Neural cell (in vitro differentiated cells): ENCODE results near the gene PSMG3.

Source experiments
- EP300 ChIP-seq: fragments of 450-650 bp; conservative IDR thresholded peaks from 2 replicates; pipeline ENCODE4 v1.6.1; 2014; ENCODE audit warnings: antibody characterized with exemption, mild to moderate bottlenecking, moderate library complexity; ENCODE audit not compliant: poor library complexity, severe bottlenecking
- EZH2 ChIP-seq: fragments of 200-600, 300-800 bp; shearing (Covaris generic), sonication (generic); IDR thresholded peaks from 2 replicates; pipeline ENCODE4 v1.6.1; 2014; ENCODE audit warnings: antibody characterized with exemption, low read length, borderline replicate concordance, mild to moderate bottlenecking; ENCODE audit not compliant: insufficient read depth, poor library complexity, severe bottlenecking
- POLR2AphosphoS5 ChIP-seq: IDR thresholded peaks from 2 replicates; pipeline ENCODE4 v1.6.1; 2012
- RAD21 ChIP-seq: fragments of 450-650 bp; conservative IDR thresholded peaks from 2 replicates; pipeline ENCODE4 v1.6.1; 2014; ENCODE audit warnings: antibody characterized with exemption, mild to moderate bottlenecking, moderate library complexity
- TAF1 ChIP-seq: IDR thresholded peaks from 2 replicates; pipeline ENCODE4 v1.6.1; 2012; ENCODE audit warnings: low read depth
- TF ChIP-seq, protein P1 (sequence below): IDR thresholded peaks from 2 replicates; pipeline ENCODE4 v1.6.1; 2012; ENCODE audit warnings: borderline replicate concordance
- TF ChIP-seq, protein P2 (sequence below): fragments of 450-650 bp; IDR thresholded peaks from 2 replicates; pipeline ENCODE4 v1.5.1; 2014; ENCODE audit warnings: antibody characterized with exemption, mild to moderate bottlenecking, moderate library complexity; ENCODE audit not compliant: poor library complexity, severe bottlenecking

DNA sequence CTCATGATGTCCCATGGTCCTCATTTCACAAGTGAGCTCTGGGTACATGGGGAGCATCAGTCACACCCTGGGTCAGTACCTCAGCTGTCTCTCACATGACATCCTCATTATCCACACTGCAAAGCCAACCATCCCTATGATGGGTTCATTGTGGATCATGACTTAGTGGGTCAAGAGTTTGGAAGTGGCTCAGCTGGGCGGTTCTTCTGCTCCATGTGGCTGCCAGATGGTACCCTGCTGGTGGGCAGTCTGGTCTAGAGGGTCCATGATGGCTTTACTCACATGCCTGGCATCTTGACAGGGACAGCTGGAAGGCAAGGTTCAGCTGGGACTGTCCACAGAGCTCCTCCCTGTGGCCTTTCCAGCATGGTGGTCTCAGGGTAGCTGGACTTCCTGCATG is 19.1 kb upstream of the PSMG3 start:
- TF ChIP-seq, protein P1, sequence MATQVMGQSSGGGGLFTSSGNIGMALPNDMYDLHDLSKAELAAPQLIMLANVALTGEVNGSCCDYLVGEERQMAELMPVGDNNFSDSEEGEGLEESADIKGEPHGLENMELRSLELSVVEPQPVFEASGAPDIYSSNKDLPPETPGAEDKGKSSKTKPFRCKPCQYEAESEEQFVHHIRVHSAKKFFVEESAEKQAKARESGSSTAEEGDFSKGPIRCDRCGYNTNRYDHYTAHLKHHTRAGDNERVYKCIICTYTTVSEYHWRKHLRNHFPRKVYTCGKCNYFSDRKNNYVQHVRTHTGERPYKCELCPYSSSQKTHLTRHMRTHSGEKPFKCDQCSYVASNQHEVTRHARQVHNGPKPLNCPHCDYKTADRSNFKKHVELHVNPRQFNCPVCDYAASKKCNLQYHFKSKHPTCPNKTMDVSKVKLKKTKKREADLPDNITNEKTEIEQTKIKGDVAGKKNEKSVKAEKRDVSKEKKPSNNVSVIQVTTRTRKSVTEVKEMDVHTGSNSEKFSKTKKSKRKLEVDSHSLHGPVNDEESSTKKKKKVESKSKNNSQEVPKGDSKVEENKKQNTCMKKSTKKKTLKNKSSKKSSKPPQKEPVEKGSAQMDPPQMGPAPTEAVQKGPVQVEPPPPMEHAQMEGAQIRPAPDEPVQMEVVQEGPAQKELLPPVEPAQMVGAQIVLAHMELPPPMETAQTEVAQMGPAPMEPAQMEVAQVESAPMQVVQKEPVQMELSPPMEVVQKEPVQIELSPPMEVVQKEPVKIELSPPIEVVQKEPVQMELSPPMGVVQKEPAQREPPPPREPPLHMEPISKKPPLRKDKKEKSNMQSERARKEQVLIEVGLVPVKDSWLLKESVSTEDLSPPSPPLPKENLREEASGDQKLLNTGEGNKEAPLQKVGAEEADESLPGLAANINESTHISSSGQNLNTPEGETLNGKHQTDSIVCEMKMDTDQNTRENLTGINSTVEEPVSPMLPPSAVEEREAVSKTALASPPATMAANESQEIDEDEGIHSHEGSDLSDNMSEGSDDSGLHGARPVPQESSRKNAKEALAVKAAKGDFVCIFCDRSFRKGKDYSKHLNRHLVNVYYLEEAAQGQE = no peak
- TF ChIP-seq POLR2AphosphoS5 (no peak), TAF1 (no peak), EZH2 (no peak), EP300 (no peak), RAD21 (no peak)
- TF ChIP-seq, protein P2, sequence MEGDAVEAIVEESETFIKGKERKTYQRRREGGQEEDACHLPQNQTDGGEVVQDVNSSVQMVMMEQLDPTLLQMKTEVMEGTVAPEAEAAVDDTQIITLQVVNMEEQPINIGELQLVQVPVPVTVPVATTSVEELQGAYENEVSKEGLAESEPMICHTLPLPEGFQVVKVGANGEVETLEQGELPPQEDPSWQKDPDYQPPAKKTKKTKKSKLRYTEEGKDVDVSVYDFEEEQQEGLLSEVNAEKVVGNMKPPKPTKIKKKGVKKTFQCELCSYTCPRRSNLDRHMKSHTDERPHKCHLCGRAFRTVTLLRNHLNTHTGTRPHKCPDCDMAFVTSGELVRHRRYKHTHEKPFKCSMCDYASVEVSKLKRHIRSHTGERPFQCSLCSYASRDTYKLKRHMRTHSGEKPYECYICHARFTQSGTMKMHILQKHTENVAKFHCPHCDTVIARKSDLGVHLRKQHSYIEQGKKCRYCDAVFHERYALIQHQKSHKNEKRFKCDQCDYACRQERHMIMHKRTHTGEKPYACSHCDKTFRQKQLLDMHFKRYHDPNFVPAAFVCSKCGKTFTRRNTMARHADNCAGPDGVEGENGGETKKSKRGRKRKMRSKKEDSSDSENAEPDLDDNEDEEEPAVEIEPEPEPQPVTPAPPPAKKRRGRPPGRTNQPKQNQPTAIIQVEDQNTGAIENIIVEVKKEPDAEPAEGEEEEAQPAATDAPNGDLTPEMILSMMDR = no peak
